Activated CD8-positive, alpha-beta memory T cell treated with anti-CD3 and anti-CD28 coated beads for 48 hours (primary cell): Measurements from ENCODE around the gene GABBR2.

Experiments
- DNase-seq, 3 experiments: peaks; one replicate each; pipeline ENCODE4 v3.0.0-alpha.2; 2020; ENCODE audit warnings: low read depth in 2 of 3, low spot score in 2 of 3

GABBR2 gene

DNA sequence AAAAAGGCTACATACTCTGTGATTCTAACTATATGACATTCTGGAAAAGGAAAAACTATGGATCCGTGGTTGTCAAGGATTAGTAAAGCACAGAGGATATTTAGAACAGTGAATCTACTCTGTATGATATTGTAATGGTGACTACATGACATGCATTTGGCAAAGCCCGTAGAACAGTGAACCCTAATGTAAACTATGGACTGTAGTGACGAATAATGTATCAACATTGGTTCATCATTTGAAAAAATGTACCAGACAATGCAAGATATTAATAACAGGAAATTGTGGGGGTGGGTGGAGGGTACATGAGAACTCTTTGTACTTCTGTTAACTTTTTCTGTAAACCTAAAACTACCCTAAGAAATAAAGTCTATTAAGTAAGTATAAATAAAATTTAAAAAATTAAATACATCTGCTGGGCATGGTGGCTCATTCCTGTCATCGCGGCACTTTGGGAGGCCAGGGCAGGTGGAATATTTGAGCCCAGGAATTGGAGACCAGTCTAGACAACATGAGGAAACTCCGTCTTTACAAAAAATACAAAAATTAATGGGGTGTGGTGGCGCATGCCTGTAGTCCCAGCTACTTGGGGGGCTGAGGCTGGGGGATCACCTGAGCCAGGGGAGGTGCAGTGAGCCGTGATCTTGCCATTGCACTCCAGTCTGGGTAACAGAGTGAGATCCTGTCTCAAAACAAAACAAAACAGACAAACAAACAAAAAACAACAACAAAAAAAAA is 351.6 kb downstream of the GABBR2 start:
- no peak for DNase-seq

DNA sequence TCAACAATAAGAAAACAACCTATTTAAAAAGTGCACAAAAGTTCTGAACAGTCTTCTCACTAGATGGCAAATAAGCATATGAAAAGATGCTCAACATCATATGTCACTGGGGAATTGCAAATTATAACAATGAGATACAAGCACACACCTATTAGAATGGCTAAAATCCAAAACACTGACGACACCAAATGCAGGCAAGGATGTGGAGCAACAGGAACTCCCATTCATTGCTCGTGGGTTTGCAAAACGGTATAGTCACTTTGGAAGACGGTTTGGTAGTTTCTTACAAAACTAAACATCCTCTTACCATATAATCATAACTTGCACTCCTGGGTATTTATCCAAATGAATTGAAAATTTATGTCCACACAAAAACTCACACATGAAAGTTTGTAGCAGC is 352.4 kb downstream of the GABBR2 start:
- DNase-seq: no peak

DNA sequence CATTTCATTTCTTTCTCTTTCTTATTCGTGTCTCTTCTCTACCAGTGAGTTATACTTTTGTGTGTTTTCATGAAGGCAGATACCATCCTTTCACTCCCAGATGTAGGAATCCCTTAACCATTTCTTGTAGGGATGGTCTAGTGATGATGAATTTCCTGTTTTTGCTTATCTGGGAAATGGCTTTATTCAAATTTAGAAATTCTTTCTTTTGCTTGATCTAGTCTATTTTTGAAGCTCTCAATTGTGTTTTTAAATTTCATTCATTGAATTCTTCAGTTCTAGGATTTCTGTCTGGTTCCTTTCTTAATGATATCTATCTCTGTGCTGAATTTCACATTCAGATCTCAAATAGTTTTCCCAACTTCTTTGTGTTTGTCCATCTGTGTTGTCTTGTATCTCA is 357.4 kb downstream of the GABBR2 start:
- no peak for DNase-seq

DNA sequence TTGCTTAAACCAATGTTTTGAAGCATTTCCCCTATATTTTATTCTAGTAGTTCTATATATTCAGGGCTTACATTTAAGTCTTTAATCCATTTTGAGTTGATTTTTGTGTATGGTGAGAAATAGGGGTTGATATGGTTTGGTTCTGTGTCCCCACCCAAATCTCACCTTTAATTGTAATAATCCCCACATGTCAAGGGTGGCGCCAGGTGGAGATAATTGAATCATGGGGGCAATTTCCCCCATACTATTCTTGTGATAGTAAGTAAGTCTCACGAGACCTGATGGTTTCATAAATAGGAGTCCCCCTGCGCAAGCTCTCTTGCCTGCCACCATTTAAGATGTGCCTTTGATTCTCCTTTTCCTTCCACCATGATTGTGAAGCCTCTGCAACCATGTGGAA is 361.1 kb downstream of the GABBR2 start:
- DNase-seq: no peak

DNA sequence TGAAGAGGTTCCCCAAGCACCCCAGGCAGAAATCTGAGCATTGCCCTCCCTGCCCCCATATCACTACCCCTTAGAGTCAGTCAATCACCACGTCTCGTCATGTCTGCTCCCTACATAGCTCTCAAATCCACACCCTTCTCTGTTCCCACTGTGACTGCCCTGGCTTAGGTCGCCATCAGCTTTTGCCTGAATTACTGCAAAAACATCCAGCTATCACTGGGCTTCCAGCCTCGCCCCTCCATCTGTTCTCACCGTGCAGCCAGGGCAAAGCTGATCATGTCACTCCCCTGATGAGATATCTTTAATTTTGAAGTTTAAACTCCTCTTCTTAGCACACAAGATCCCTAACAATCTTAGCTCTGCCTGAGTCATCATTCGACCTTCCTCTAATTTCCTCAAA is 363.7 kb downstream of the GABBR2 start:
- no peak for DNase-seq

DNA sequence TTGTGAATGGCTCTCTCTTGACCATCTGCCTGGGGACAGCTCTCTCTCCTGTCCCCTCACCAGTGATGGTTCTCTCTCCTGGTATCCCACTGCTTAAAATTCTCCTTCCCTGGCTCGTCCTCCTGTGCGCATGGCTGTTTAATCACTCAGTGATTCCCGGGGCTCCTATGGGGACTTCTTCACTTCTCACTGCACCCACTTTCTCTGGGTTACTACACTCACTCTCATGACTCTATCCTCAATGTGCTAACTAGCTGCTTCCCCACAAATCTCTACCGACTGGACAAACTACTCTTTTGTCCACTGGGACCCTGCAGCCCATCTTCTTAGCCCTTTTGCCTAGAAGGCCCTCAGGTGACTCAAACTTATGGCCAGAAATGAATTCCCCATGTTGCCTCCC is 364.2 kb downstream of the GABBR2 start:
- DNase-seq: no peak

DNA sequence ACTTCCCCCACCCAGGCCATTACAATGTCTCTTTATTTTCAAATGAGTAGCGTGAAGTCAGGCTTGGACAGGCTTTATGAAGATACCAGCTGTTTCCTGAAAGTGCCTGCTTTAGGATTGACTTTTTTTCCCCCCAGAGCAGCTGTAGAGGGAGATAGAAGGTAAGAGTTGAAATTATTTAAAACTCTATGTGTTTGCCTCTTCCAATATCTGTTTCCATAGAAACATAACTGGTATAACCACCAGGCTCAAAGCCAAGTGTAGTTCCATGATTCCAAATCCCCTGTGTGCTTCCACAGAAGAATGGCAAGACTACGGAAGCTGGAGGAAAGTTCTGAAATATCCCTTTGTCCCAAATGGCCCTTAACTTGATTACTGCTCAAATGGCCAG is 365.9 kb downstream of the GABBR2 start:
- DNase-seq: no peak

DNA sequence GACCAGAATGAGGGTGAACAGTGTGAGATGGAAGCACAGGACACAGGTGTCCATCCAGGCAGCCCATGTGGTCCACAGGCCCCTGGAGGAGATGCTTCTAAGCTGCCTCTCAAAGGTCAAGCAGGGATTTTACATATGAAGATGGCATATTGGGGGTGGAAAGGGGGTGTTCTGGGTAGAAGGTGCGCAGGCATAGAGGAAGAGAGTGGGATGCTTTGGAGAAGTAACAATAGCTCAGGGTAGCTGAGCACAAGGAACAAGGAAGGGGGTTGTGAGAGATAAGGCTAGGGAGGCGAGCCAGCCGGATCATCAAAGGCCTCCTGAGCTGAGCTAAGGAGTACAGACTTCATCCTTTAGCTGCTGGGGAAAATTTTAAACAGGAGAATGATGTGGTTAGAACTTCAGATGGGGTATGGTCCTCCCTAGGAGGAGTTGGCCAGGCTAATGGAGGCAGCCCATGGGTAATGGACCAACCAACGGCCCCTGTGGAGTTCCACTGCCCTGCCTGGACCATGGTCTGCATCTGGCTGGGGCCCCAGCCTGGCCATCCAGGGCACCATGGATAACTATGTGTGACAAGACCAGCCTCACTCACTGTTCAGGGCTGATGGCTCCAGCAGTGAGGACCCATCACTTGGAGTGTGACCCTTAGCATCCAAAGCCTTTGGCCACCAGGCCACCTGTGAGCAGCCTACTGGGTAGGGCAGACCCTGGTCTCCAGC is 366.5 kb downstream of the GABBR2 start:
- no peak for DNase-seq

DNA sequence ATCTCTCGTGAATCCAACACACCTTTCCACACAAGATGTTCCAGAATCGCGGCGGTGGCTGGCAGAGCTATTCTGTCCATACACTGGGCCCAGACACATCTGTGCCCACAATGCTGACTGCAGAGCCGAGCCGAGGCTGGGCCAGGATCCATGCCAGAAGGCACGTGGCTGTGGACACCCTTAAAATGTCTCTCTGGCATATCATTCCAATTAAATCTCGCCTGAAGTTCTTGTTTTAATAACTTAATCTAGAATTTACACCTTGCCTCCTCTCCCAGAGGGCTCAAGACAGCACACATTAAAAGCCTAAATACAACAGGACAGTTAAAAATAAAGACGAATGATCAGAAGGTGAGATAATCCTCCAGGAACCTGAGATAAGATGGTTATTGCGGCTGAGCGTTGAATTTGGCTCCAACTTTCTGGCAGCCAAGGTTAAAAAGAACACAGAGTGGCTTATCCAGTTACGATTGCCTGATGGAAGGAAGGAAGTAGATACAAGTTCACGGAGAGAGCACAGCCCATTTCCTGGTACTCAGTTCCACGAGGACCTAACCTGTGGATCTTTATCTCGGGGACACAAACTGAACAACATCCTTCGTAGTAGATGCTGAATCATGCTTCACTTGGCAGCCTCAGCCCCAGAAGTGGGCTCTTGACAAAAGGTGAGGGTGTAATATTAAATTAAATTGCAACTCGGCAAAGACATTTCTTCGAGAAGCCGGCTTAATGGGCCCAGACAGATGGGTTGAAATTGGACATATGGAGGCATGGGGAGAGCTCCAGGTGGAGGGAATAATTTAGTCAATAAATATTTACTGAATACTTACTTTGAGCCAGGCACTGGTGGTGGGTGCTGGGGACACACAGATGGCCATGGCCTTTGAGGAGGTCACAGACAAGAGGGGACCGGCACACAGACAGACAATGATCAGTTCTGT is 367.3 kb downstream of the GABBR2 start:
- no peak for DNase-seq

DNA sequence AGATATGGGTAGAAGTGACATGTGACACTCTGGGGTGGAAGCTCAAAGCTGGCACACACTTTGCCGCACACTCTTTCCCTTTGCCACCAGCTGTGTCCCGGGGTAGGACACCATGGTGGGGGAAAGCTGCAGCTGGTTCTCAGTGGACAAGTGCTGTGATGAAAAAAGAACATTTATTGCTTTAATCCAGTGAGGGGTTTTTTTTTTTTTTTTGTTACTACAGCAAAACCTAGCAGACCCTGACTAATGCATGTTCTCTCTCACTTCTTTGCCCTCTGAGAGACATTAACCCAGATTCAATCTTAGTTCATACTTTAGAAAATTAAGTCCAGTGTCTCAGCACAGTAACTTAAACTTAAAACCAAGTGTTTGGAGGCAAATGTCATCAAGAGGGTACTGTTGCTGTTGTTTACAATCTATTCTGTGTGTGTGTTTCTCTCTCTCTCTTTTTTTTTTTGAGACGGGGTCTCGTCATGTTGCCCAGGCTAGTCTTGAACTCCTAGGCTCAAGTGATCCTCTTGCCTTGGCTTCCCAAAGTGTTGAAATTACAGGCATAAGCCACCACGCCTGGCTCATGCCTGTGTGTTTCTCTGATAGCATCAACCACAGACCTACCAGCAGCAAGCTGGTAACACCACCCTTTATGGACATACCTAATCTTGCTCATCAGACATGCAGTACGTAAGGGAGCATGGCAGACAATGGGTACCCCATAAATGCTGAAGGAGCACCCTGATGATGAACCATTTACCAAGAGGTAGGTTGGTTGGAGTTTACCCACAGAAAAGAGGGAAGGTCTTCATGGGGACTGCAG is 368.5 kb downstream of the GABBR2 start:
- DNase-seq: no peak

DNA sequence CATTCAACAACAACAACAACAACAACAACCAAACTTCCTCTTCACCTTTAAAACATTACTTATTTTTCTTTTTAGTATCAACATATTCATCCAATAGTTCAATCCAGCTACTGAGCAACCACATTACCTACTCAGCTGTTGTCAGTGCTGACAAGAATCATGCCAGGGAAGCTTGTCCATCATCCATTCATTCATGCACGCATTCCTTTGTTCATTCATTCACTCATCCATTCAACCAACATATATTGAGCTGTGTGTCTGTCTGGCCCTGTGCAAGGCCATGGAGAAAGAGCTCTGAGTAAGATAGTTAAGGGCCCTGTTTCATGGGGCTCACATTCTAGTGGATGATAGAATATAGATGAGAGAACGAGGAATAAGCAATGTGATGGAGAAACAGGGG is 373.1 kb downstream of the GABBR2 start:
- DNase-seq: no peak

DNA sequence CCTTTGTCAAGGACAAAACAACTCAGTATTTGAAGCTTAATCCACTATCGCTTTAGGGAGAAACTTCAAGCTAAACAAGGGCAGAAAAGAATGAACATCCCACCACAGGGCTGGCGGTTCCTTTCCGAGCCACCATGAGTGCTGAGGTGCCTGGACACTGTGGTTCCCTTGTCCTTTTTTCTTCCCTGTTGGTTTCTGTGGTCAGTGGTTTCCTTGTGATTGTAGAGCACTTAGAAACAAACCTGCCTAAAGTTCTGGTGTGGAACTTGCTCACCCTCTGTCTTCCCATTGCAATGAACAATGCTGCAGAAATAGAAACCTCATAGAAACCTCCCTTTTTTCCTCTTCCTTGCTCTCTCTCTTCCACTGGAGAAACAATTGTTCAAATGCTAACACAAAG is 373.9 kb downstream of the GABBR2 start:
- DNase-seq: no peak

DNA sequence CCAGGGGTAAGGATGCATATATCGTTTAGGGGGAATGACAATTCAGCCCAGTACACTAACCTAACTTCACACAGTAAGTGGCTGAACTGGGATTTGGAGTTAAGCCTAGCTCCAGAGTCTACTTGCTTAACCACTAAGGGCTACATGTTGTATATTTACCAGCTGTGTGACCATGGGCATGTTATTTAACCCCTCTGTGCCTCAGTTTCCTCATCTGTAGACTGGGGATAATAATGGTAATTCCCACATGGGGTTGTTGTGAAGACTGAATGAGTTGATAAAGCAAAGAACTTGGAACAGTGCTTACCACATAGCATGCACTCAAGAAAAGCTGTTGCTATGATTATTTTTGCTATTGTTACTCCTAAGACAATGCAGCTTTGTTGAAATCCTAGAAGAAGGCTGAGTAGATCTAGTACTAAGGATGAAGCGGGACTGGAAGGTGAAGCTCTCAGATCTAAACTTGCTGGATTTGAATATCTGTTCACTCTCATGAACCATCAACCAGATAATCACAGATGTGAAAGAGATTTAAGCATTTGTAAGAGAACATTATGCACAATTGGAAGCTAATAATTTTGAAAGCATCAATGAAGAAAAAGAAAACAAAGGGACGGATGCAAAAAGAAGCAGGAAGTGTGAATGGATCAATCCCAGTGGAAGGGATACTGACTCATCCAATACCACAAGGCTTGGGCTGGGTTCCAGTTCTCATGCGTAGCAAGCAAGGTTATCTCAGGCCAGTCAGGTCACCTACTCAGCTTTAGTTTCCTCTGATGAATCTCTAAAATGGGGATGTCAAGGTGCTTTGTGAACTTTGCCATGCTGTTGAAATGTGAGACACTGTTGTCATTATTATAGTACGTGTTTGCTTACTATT is 374.8 kb downstream of the GABBR2 start:
- no peak for DNase-seq

DNA sequence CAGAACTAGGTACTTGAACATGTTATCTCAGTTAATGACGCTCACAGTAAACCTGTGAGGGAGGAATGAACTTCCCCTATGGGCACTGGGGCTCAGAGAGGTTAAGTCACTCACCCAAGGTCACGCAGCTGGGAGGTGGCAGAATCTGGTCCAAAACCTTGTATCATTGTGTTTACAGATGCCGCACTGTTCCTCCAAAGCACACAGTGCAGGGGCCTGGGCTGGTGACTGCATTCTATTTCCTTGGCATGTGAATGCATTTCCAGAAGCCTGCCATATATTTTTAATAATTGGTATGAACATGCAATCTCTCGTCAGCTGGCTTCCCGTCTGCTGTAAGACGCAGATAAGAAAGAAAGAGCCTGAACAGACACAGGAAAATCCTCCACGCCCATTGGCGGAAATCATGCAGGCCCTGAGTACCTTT is 376.3 kb downstream of the GABBR2 start:
- no peak for DNase-seq

DNA sequence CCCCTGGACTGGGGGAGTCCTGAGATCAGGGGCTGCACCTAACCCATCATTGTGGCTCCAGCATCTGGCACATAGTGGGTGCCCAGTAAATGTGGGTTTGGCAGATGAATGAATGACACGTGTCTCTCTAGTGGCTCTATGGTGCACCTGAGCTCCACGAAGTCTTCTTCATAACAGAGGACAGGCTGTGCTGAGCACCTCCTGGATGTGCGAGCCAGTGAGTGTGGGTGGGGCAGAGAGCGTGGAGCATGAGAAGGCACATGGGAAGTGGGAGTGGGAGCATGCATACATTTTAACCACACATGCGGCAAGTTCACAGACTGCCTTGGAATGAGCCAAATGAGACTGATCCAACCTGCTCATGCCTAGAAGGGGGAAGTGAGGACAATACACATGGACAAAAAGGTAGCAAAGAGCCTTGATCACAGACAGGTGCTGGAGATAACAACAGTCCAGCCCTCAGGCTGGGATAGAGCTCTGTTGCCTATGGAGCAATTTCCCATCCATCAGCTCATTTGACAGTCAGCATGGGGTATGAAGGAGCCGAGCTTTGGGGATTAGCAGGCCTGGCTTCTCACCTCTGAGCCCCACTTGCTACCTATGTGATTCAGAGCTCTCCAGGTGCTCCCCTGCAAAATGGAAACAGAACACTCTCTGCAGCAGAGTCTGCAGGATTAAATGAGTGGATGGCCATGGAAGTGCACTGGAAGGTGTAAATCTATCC is 377.0 kb downstream of the GABBR2 start:
- DNase-seq: no peak

DNA sequence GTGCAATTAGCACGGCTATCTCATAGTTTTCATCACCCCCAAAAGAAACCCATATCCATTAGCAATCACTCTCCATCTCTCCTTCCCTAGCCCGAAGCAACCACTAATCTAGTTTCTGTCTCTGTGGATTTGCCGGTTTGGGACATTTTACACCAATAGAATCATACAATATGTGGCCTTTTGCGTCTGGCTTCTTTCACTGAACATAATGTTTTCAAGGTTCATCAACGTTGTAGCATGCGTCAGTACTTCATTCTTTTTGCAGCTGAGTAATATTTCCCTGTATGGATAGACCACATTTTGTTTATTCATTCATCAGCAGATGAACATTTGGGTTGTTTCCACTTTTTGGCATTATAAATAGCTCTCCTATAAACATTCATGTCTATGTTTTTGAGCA is 377.9 kb downstream of the GABBR2 start:
- no peak for DNase-seq

DNA sequence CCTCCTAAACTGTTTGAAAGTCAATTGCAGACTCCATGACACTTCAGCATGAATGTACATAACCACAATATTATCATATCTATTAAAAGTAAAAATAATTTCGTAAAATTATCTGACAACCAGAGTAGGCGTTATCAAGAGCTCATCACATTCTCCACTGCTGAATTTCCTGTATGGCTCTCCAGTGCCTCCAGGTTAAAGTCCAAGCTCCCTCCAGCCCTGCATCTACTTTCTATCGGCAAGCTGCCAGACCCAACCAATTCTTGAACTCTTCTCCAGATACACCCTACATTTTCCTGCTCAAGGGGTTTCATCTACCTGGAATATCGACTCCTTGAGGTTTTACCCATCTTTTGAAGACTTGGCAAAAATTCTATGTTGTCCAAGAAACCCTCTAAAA is 378.8 kb downstream of the GABBR2 start:
- DNase-seq: no peak

DNA sequence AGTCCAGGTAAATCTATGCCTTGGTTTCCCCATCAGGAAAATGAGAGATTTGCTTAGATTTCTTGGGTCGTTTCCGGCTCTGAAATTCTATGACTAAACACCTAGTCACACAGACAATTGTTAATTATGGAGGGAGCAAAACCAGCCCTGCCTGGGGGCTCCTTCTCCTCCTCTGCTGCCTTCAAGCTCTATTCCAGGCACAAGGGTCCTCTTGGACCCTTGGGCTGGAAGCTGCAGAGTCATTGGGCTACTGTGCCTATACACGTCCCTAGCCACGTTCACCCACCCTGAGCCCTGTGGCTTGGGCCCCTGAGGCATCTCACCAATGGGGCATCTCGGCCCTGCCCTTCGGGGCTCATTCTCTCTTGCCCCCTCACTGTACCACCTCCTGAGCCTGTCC is 379.5 kb downstream of the GABBR2 start:
- DNase-seq: no peak

DNA sequence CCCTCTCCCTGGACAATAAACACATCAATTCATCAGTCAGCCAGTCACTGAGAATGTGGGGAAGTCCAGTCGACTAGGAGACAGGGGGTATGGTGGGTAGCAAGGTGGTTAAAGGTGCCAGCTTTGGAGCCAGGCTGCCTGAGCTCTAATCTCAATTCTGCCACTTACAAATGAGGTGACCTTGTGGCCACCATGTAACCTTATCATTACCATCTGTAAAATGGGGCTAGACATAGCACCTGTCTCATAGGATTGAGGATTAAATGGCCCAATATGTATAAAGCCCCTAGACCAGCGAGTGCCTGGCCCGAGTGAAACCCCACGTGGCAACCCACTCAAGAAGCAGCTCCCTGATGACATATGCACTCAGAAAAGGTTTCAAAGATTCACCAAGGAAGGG is 380.0 kb downstream of the GABBR2 start:
- no peak for DNase-seq
